Measurements from ENCODE around the gene RBM20.
"Not testable (repeated sequence)": the region's sequence is repeated elsewhere in the genome, so short reads cannot be mapped to it uniquely, and the experiment has no call there.

The RBM20 gene

GRCh38 chr10:110706690-110707098 lies 62.6 kb downstream of the RBM20 start:
- DNase-seq: no peak

GRCh38 chr10:110708776-110709443 lies 64.8 kb downstream of the RBM20 start:
- DNase-seq: no peak

- DNase-seq: no peak
Observed at GRCh38 chr10:110709444-110709828, 65.3 kb downstream of the RBM20 start.

GRCh38 chr10:110709964-110710587 lies 65.9 kb downstream of the RBM20 start:
- no peak for DNase-seq

GRCh38 chr10:110710621-110711020 lies 66.5 kb downstream of the RBM20 start:
- no peak for DNase-seq

- DNase-seq: no peak
Observed at GRCh38 chr10:110711382-110711781, 67.2 kb downstream of the RBM20 start.

- no peak for DNase-seq
Observed at GRCh38 chr10:110714356-110714755, 70.2 kb downstream of the RBM20 start.

GRCh38 chr10:110717781-110718589 lies 73.8 kb downstream of the RBM20 start:
- DNase-seq: no peak

GRCh38 chr10:110721406-110722038 lies 77.4 kb downstream of the RBM20 start:
- no peak for DNase-seq

GRCh38 chr10:110723224-110723891 lies 79.2 kb downstream of the RBM20 start:
- no peak for DNase-seq

- DNase-seq: no peak
Observed at GRCh38 chr10:110724116-110724921, 80.2 kb downstream of the RBM20 start.

- DNase-seq: no peak
Observed at GRCh38 chr10:110724937-110725336, 80.8 kb downstream of the RBM20 start.

- no peak for DNase-seq
Observed at GRCh38 chr10:110725801-110726630, 81.9 kb downstream of the RBM20 start.

GRCh38 chr10:110727785-110728184 lies 83.6 kb downstream of the RBM20 start:
- DNase-seq: not testable (repeated sequence)

- DNase-seq: no peak
Observed at GRCh38 chr10:110730345-110731050, 86.4 kb downstream of the RBM20 start.

GRCh38 chr10:110733218-110733952 lies 89.2 kb downstream of the RBM20 start:
- DNase-seq: no peak

GRCh38 chr10:110735620-110736027 lies 91.5 kb downstream of the RBM20 start:
- DNase-seq: no peak

GRCh38 chr10:110737886-110738634 lies 93.9 kb downstream of the RBM20 start:
- no peak for DNase-seq

- no peak for DNase-seq
Observed at GRCh38 chr10:110739811-110740271, 95.7 kb downstream of the RBM20 start.
